HG03342 (cell line): ENCODE data around the gene RALGPS1.

ENCODE experiments used
- ATAC-seq: cut with Tn5 transposase; IDR thresholded peaks from one replicate; pipeline ENCODE4 v1.9.1; 2021; ENCODE audit warnings: mild to moderate bottlenecking, moderate library complexity; ENCODE audit not compliant: unreplicated experiment

RALGPS1 gene

DNA sequence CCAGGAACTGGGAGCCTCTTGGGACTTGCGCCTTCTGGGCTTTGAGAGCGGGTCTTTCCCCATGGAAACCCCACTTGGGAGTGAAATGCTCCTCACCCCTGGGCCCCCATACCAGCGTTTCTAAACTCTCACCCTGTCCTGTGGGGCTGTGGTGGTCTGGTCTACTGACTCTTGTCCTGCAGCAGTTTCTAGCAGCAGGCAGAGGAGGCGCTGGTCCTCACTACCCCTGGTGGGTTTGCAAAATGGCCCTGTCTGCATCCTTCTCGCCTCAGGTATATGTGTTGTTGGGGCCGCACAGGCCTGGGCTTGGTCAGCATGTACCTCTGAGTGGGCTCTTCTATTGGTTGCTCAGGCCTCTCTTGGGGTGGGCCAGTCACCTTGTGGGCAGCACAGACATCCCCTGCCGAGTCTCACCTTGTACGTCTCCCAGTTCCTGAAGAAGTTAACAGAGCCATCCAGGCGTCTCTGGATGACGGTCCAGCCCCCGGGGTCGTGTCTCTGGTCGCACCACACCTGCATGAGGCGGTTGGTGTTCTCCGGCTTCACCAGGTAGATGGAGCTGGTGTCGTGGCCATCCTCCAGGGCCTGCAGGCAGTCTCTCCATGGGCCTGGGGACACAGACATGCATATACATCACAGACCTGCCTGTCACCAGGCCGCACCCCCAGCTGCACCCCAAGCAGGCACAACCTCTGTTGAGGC is 178.9 kb downstream of the RALGPS1 start:
- ATAC-seq = no peak

DNA sequence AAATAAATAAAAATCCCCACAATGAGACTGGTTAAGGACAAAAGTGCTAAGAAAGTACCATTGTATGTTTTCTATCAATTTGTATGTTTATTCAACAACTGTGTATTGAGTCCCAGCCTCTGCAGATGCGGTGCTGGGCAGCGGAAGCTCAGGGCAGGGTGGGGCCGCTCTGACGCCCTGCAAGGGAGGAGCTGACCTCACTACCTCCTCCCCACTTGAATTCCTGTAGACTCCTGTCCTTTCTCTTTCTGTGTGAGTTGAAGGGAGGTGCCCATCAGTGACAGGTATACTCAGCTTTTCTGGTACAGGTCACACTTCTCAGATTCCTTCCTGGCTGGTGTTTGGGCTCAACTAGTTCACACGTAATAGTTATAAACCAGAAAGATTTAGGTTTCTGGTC is 180.8 kb downstream of the RALGPS1 start:
- ATAC-seq = no peak

DNA sequence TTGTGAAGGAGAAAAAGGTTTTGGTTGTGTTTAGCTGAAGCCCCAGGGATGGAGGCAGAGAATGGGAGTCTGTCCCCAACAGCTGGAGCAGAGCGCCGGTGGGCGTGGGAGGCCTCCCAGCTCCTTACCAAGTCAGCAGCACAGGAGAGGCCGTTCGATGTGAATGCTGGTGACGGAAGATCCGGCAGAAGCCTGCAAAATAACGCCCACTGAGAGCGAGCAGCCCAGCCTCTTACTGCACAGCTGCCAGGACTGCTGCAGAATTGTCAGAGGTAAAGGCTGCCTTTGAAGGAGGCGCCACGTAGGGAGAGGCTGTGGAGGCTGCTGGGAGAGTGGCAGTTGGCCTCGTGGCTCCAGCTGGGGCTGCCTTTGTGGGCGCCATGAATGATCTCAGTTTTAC is 181.6 kb downstream of the RALGPS1 start:
- no peak for ATAC-seq

GRCh38 chr9:127097683-127098082 is 183.1 kb downstream of the RALGPS1 start:
- no peak for ATAC-seq

- no peak for ATAC-seq
Measured at GRCh38 chr9:127098916-127099553, 184.5 kb downstream of the RALGPS1 start.

DNA sequence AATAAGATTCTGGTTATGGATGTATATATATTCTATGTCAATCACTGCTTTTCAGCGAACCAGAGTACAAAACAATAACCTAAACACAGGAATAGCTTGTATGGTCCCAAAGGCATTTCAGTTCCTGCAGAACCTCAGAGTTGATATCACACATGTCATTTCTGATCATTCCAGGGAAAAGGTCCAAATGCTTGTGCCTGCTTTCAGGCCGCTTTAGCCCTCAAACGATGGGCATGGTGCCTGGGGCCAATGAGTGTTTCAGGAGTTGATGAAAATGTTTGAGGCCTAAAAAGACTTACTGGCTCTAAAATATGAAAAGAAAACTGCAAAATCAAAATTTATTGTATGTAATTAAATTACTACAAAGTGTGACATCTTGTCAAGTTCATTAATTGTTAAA is 185.1 kb downstream of the RALGPS1 start:
- no peak for ATAC-seq

GRCh38 chr9:127102176-127102575 is 187.6 kb downstream of the RALGPS1 start:
- ATAC-seq = no peak

- ATAC-seq = no peak
Measured at GRCh38 chr9:127102788-127103187, 188.2 kb downstream of the RALGPS1 start.

DNA sequence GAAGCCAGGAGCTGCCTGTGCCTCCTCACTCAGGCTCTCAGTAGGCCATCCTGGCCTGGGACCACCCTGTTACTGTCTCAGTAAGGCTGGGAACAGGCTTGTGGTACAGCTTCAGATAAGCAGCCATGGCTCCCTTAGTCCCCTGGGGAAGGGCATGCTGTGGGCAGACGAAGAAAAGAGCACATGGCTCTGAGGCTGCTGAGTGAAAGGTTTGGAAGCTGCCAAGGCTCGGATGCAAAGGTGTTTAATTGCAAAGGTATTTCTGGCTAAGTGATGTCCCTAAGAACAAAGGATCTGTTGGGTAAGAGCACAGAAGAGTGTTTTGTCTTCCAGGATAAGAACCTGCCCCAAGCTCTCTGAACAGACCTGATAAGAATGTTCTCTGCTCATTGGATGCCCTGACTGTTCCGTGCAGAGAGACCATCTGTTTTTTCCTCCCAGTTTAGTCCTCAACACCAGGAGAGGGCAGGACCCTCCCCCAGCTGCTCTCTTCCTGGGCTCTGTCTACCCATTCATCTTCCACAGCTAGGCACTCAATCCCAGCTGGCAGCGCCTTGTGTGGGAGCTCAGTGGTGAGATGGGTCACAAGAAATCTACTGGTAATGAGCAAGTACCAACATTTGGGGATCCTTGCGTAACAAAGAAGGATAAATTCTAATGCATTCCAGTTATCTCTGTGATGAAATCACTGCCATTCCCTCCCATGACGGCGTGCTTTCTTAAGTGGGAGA is 190.2 kb downstream of the RALGPS1 start:
- no peak for ATAC-seq

DNA sequence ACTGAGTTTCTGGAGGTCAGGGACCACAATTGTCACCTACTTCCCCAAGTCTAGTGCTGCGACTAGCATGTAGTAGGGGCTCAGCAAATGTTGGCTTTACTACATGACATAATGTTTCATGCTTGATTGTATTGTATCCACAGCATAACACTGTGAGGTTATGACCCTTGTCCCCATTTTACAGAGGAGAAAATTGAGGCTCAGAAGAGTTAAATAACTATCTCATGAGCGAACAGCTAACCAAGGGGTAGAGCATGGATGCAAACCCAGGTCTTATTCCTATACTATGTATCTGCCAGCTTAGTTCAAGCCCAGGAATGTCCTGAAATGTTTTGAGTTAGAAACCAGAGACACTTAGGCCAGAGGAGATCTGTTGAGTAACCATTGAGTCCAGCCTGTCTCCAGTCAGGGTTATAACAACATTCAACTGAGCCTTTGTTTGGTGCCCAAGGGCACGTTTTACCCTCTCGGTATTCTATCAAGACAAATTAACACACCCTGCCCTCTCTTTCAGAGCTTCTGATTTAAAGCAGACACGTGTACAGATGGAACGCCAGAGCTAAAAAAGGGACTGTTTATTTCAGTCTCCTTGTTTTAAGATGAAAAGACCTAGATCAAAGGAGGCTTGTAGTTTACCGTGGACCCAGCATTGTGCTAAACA is 191.4 kb downstream of the RALGPS1 start:
- ATAC-seq = no peak

GRCh38 chr9:127106466-127106855 is 191.9 kb downstream of the RALGPS1 start:
- no peak for ATAC-seq

DNA sequence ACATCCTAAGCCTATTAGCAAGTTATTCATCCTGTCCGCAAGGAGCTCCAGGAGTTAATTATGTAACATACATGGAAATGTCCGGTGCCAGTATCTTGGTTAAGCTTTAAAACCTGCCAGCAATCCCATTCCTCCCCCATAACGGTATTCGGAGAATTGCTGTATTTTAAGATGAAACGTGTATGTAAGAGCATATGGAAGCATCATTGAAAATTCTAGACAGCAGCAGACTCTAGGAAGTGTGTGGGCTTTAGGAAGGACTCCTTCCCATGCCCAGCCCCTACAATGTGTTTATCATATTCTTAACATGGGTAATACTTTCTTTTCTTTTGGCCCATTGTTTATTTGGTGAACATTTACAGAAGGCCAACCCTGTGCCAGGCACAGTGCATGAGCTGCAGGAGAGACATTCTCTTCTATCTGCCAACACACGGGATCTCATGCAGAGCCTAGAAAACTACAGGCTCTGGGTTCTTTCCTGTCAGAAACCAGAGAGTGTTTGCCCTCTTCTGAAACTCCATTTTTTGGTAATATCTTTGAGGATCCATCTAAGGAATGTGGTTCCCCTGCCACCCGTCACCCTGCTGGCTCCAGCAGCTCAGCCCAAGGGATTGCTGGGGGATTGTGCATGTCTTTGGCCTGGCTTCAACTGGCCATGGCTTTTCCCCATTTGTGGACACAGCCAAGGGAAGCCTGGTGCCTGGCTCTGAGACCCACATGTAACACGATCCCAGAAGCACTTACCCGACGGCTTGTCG is 192.8 kb downstream of the RALGPS1 start:
- ATAC-seq = no peak

DNA sequence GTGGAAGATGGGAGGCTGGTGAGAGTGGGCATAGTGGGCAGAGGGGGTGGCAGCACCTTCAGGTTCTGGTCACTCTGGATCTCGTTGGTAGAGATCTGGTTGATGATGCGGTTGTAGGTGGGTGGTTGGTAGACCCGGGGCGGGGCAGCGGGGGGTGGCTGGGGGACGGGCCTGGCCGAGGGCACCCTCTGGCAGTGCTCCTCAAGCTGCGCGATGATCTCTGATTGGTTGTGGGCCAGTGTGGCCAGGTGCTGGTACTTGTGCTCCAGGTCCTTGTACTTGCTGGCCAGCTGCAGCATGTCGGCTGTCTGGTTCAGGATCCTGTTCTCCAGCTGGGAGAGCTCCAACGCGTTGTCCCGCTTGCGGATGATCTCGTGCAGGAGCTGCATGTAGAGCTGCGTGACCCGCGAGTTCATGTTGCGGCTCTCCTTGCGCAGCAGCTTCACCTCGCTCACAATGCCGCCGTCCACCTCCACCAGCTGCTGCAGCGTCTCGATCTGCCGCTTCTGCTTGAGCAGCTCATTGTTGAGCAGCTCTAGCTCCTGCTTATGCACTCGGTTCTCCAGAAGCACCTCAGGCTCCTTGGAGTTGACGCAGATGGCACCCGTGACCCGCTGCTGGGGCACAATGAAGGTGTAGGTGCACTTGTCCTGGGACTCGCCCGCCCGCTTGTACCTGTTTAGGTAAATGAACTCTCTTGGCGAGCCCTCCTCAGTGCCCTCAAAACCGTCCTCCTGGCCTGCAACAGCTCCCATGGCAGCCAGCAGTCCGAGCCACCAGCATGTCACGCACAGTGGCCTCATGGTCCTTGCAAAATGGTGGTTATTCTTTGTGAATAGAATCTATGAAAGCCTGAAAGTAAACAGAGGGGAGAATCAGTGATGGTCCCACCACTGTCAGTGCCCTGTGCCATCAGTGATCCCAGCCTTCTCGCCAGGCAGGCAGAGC is 193.6 kb downstream of the RALGPS1 start:
- ATAC-seq = no peak

DNA sequence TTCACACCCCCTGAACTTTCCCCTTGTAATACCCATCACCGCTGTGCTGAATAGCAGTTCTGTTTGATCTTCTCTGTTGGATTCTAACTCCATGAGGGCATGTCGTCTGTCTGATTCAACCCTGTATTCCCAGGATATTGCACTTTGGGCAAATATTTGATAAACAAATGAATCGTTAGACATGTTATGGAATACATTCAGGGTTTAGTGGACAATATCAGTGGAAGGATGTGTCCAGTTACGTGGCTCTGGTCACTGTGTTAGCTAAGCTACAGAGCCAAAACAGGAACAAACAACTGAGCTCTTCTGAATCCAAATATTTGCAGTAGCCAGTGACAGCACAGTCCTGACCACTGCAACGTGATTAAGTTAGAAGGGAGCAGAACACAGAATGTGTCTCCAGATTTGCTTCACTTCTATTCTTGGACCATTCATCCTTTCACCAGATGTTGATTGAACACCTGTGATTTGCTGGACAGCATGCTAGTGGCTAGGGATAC is 194.7 kb downstream of the RALGPS1 start:
- no peak for ATAC-seq

- ATAC-seq = no peak
Measured at GRCh38 chr9:127112056-127112455, 197.5 kb downstream of the RALGPS1 start.

DNA sequence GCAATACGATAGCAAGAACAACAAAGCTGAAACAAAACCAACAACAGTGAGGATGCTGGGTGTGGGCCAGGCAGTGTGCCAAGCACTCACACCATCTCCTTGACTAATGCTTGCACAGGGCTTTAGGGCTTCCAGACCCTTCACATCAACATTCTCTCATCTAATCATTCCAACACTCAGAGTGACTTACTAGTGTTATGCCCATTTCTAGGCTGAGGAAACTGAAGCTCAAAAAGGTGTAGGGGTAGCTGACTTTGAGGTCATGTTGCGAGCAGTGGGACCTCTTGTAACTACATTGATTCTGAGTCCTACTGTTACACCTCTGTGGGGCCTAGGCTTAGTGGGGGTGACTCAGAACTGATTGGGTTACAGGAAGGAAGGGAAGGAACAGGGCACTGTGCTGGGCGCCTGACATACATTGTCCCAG is 198.2 kb downstream of the RALGPS1 start:
- no peak for ATAC-seq

- no peak for ATAC-seq
Measured at GRCh38 chr9:127113191-127113972, 198.8 kb downstream of the RALGPS1 start.

DNA sequence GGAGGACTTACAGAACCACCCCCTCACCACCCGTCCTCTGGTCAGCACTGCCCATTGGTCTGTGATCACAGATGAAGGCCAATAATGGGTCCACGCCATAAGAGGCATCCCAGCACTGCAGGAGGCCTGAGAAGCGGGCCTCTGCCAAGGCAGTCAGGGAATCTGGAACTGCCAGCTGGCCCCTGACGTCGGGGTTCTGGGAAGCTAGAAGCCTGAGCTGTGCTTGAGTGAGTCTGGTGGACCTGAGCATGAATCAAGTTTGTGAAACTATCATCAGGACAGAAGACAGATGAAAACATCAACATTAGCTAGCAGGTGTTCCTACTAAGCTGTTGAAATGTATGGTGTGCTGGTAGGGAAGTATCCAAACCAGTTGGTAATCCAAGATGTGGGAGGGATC is 200.0 kb downstream of the RALGPS1 start:
- ATAC-seq = no peak
